SHP77 treated with DMSO at 0.1 percent for 48 hours (cell line): ENCODE data around the gene MMRN2.

Source experiments
- DNase-seq: peaks from one replicate; lab custom pipeline; 2025; lab: John Stamatoyannopoulos, UW

Gene MMRN2

DNA sequence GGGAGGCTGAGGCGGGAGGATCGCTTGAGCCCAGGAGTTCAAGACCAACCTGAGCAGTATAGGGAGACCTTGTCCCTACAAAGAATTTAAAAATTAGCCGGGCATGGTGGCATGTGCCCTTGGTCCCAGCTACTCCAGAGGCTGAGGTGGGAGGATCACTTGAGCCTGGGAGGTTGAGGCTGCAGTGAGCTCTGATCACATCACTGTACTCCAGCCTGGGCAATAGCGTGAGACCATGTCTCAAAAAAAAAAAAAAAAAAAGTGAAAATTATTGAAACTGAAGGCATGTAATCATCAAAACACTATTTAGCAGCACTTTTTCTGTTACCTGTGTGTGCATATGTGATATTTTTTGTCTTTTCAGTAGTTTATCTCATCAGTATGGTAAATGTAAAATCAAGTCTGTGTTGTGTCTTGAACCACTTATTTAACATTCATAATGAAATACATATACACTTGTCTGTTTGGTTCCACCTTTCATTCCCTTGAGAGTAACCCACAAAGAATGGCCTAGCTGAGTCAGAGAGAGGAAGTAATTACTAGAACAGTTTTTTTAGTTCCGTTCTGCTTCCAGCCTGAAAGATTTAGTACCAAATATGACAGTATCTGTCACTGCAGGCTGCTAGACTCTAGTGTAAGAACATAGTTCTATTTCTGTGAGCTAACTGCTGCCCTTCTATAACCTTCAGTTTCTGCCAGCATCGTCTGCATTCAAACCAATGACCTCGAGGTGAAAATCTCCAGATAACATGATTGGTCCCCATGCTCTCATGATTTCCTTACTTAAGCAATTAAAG is 68.6 kb downstream of the MMRN2 start:
- no peak for DNase-seq
